Measurements from ENCODE around the gene FMN2. TPM values are rescaled to one million over a fixed set of nuclear protein-coding genes. Genes with fewer than 3 reads are reported as not detected.

Gene FMN2
- polyA plus RNA-seq, 3 donors, result 5.1 to 7.4 (median 5.4) TPM

- DNase-seq (ENCODE audit: extremely low read depth in 1 of 11, low read depth in 9 of 11, low spot score in 4 of 11), result no peak
These were observed 189.1 kb downstream of the FMN2 start for GRCh38 chr1:240280560-240281322.

GRCh38 chr1:240282061-240282830 is 190.6 kb downstream of the FMN2 start:
- DNase-seq (ENCODE audit: extremely low read depth in 1 of 11, low read depth in 9 of 11, low spot score in 4 of 11), result no peak

DNA sequence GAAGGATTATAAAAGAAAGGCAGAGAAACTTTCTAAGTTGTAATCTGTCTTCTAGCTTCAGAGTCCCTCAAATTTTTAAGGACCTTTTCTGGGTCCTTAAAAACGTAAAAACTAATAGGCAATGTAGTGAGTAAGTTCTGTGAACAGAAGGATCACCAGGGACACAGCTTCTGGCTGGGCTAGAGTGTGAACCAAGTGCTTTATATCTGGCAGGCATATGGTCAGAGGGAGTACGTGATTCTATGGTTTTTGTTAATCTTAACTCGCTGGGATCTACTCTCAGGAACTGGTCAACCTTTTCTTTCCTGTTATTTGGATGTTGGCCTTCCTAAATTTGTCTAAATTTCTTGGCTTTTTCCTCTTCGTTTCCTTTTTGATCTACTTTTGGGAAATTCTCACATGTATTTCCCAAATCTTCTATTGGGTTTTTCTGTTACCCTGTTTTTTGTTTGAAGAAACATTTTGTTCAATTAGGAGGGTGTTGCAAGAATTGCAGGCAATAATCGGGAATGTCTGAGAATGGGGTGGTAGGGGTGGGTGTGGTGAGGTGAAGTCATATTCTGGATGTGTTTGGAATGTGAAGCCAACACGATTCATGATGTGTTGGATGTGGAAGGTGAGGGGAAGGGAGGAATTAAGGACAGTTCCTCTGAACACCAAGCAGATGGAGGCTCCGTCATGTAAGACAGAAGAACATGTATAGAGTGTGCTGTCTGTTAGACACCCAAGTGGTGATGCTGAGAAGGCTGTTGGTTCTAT is 193.2 kb downstream of the FMN2 start:
- no peak for DNase-seq (ENCODE audit: extremely low read depth in 1 of 11, low read depth in 9 of 11, low spot score in 4 of 11)

- DNase-seq (ENCODE audit: extremely low read depth in 1 of 11, low read depth in 9 of 11, low spot score in 4 of 11), result no peak
These were observed 193.9 kb downstream of the FMN2 start for GRCh38 chr1:240285540-240285939.

- no peak for DNase-seq (ENCODE audit: extremely low read depth in 1 of 11, low read depth in 9 of 11, low spot score in 4 of 11)
These were observed 196.0 kb downstream of the FMN2 start for GRCh38 chr1:240287722-240288121.

DNA sequence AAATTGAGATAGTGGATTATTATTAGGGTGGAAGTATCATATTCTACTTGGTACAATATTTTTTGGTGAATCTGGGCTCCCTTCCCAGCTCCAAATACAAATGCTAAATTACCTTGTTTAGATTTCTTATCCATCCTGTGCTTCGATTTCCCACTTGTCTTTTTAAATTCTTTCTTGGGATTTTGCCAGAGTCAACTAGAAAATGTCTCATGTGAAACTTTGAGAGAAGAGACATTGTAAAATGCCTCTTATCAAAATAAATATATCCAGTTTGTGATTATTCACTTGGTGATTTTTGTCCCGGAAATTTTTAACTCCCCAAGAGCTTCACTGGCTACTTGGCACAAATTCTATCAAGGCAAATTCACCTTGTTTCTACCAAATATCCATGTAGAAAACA is 202.0 kb downstream of the FMN2 start:
- DNase-seq (ENCODE audit: extremely low read depth in 1 of 11, low read depth in 9 of 11, low spot score in 4 of 11), result no peak

DNA sequence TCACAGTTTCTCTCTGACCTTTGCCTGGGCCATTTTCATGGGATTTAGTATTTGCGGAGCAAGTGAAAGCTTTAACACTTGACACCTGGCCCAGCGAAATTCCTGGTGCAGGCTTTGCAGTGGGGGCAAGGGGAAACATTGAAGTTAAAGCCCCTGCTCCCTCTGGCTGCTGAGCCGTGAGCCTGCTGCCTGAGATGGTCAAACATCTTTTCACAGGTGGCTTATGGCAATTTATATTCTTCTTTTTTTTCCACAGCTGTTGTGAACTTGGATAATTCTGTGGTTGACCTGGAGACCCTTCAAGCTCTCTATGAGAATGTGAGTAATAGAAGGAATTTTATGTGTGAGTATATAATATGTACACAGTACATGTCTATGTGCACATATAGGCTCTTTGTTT is 202.9 kb downstream of the FMN2 start:
- no peak for DNase-seq (ENCODE audit: extremely low read depth in 1 of 11, low read depth in 9 of 11, low spot score in 4 of 11)

DNA sequence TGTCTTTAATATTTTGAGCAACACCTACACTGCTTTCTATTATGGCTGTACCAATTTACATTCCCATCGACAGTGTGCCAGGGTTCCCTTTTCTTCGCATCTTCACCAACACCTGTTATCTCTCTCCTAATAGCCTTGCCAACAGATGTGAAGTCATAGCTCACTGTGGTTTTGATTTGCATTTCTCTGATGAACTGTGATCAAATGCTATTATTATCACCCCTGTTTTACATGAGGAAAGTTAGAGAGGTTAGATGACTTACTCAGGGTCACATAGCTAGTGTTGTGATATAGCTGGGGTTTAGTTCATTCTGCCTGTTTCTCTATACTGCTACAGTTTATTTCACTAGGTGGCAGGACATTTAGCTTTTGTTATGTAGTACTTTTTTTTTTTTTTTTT is 204.1 kb downstream of the FMN2 start:
- DNase-seq (ENCODE audit: extremely low read depth in 1 of 11, low read depth in 9 of 11, low spot score in 4 of 11), result no peak

DNA sequence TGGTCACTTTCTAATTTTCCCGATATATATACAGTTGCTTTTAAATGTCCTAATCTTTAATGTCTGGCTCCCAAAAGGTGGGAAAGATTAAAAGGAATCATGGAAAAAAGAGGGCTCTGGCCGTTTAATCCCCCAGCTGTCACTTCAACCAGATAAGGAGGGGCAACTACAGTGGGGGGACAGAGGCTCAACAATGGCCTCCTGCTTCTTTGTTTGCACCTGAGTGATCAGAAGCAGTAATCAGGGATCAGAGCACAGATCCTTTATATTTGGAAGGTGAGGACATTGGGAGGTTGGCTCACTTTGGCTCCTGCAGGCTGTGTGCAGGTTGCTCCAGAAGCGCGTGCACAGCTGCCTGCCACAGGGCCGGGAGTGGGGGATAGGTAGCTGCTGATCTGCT is 212.8 kb downstream of the FMN2 start:
- no peak for DNase-seq (ENCODE audit: extremely low read depth in 1 of 11, low read depth in 9 of 11, low spot score in 4 of 11)

GRCh38 chr1:240306673-240307072 is 215.0 kb downstream of the FMN2 start:
- DNase-seq (ENCODE audit: extremely low read depth in 1 of 11, low read depth in 9 of 11, low spot score in 4 of 11), result no peak

DNA sequence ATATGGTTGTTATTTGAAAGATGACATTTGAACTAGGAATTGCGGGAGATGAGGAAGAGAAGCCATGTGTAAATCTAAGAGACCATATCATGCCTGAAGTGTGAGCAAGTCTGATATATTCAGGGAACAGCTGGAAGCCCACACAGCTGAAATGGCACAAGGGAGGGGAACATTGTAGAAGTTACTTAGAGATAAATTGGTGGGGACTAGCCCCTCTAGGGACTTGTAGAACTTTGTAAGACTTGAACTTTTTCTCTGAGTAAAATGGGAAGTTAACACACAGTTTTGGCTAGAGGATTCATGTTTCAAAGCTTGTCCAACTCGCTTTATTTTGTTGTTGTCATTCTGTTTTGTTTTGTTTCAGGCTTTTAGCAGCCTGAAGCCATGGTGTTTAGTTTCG is 216.4 kb downstream of the FMN2 start:
- DNase-seq (ENCODE audit: extremely low read depth in 1 of 11, low read depth in 9 of 11, low spot score in 4 of 11), result no peak

- no peak for DNase-seq (ENCODE audit: extremely low read depth in 1 of 11, low read depth in 9 of 11, low spot score in 4 of 11)
These were observed 218.1 kb downstream of the FMN2 start for GRCh38 chr1:240309769-240310168.

- no peak for DNase-seq (ENCODE audit: extremely low read depth in 1 of 11, low read depth in 9 of 11, low spot score in 4 of 11)
These were observed 218.7 kb downstream of the FMN2 start for GRCh38 chr1:240310226-240310925.

- no peak for DNase-seq (ENCODE audit: extremely low read depth in 1 of 11, low read depth in 9 of 11, low spot score in 4 of 11)
These were observed 221.2 kb downstream of the FMN2 start for GRCh38 chr1:240312872-240313271.

- peak in 2 of 11 donors; percentile 20 to 28 for DNase-seq (ENCODE audit: extremely low read depth in 1 of 11, low read depth in 9 of 11, low spot score in 4 of 11)
These were observed 223.4 kb downstream of the FMN2 start for GRCh38 chr1:240314845-240315801.

DNA sequence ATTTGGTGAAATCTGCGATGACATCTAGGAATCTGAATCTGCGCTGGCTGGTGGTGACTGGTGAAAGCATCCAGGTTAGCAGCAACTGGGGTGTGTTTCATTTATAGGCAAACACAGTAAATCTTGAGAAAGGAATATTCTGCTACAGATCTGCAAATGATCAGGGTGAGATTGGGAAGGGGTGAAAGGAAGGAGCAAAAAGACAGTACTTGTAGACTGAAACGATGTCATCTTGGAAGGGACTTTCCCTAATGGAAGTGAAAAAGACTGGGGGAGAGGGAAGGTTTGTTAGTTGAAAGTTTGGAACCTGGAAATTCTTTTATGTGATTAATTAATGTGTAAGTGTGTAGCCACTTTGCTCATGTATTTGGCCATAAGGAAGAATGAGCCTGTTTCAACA is 228.3 kb downstream of the FMN2 start:
- no peak for DNase-seq (ENCODE audit: extremely low read depth in 1 of 11, low read depth in 9 of 11, low spot score in 4 of 11)

- no peak for DNase-seq (ENCODE audit: extremely low read depth in 1 of 11, low read depth in 9 of 11, low spot score in 4 of 11)
These were observed 229.0 kb downstream of the FMN2 start for GRCh38 chr1:240320659-240321058.

DNA sequence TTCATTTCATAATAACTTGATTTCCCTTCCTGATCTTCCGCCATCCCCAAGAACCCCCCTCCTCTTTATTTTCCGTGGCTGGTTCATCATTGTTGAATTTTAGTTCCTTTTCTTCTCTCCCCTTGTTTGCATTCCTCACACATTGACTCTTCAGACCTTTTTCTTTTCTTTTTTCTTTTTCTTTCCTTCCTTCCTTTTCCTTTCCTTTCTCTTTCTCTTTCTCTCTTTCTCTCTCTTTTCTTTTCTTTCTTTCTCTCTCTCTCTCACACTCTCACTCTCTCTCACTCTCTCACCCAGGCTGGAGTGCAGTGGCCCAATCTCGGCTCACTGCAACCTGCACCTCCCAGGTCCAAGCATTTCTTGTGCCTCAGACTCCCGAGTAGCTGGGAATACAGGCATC is 231.3 kb downstream of the FMN2 start:
- DNase-seq (ENCODE audit: extremely low read depth in 1 of 11, low read depth in 9 of 11, low spot score in 4 of 11), result no peak

All from renal cortex interstitium (tissue), 11 donors.